GM21529 (cell line): ENCODE measurements around the gene UGT2B17.
"Not testable (repeated sequence)": the region's sequence is repeated elsewhere in the genome, so short reads cannot be mapped to it uniquely, and the experiment has no call there.

Experiments
- ATAC-seq: cut with Tn5 transposase; IDR thresholded peaks from one replicate; pipeline ENCODE4 v1.9.1; 2021; ENCODE audit not compliant: unreplicated experiment

UGT2B17 gene

GRCh38 chr4:68569466-68570121 lies 6.5 kb downstream of the UGT2B17 start:
- ATAC-seq = peak; percentile 14

DNA sequence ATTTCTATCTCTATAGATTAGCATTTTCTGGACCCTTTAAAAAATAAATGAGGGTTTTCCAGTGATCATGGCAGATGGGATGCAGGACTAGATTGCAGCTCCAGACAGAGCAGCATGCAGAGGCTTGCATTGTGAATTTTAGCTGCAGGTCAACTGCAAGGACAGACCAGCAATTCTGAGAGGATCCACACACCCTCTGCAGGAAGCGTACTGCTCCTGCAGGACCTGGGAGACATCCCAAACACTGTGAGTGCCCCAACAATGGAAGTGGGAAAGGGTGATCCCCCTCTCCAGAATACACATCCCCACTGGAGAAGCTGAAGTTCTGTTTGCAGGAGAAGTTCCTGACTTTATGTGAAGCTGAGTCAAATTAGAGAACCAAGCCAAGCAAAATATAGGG lies 7.1 kb downstream of the UGT2B17 start:
- peak; percentile 42 for ATAC-seq

DNA sequence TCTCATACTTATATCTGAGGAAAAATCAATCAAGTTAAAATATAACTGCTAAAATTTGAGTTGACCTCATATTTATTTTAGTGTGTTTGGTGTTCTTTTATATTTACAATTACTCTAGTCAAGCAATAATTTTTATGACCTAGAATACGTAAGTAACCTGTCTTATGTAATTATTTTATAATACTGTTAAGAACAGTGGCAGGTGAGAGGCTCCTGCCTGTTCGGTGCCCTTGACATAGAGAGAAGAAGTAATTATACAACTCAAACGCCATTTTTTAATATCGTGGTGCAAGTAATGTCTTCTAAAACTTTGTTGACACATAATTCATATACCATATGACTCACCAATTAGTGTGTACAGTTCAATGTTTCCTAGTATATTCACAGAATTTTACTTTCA lies 7.6 kb downstream of the UGT2B17 start:
- ATAC-seq = not testable (repeated sequence)

GRCh38 chr4:68566364-68566763 lies 9.8 kb downstream of the UGT2B17 start:
- not testable (repeated sequence) for ATAC-seq

GRCh38 chr4:68565082-68565481 lies 11.0 kb downstream of the UGT2B17 start:
- ATAC-seq = not testable (repeated sequence)

DNA sequence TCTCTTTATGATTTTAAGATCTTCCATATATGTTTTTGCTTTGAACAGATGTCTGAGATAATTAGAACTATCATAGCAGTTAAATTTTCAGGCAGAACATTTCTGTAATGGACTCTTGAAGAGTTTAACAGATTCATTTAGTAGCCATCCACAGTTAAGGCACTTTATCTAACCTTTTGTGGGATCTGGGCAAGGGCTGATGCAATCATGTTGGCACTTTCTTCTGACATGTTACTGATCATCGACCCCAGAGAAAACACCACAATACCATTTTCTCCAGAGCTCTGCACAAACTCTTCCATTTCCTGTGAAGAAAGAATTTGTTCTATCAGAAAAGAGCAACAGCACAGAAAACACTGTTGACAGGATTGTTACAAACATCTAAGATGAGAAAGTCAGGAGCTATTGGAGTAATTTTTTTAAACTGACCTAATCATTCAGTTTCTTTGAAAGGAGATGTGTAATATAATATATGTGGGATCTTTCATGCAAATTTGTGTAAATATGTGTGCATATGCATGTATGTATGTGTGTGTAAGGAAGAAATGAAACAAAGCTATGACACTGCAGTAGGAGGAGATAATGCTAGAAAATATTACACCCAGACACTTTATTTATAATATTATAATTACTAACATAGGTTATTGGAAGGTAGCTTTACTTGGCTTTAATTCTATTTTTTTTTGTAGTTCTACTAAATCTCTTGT lies 15.6 kb downstream of the UGT2B17 start:
- not testable (repeated sequence) for ATAC-seq

GRCh38 chr4:68553830-68554229 lies 22.3 kb downstream of the UGT2B17 start:
- ATAC-seq = peak; percentile 59

- peak; percentile 65 for ATAC-seq
Observed at GRCh38 chr4:68552818-68553811, 23.0 kb downstream of the UGT2B17 start.

DNA sequence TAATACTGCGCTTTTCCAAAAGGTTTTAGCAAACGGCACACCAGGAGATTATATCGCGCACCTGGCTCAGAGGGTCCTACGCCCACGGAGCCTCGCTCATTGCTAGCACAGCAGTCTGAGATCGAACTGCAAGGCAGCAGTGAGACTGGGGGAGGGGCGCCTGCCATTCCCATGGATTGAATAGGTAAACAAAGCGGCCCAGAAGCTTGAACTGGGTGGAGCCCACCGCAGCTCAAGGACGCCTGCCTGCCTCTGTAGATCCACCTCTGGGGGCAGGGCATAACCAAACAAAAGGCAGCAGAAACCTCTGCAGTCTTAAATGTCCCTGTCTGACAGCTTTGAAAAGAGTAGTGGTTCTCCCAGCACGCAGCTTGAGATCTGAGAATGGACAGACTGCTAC lies 33.4 kb downstream of the UGT2B17 start:
- ATAC-seq = not testable (repeated sequence)

GRCh38 chr4:68536375-68536774 lies 39.7 kb downstream of the UGT2B17 start:
- no peak for ATAC-seq

- no peak for ATAC-seq
Observed at GRCh38 chr4:68535974-68536373, 40.1 kb downstream of the UGT2B17 start.

- not testable (repeated sequence) for ATAC-seq
Observed at GRCh38 chr4:68522232-68522631, 53.9 kb downstream of the UGT2B17 start.

DNA sequence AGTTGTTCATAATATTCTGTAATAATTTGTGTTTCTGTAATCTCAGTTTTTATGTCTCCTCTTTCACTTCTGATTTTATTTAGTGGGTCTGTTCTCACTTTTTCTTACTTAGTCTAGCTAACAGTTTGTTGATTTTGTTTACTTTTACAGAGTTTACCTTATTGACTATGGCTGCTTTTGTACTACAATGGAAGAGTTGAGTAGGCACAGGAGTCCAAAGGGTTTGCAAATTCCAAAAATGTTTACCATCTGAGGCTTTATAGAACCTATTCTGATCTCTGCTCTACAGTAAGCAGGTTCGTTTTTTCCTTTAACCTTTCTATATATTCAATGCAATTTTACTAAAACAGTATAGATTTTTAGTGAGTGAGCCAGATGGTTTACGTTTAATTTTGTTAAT lies 55.1 kb downstream of the UGT2B17 start:
- ATAC-seq = no peak

GRCh38 chr4:68518889-68519288 lies 57.2 kb downstream of the UGT2B17 start:
- ATAC-seq = no peak

DNA sequence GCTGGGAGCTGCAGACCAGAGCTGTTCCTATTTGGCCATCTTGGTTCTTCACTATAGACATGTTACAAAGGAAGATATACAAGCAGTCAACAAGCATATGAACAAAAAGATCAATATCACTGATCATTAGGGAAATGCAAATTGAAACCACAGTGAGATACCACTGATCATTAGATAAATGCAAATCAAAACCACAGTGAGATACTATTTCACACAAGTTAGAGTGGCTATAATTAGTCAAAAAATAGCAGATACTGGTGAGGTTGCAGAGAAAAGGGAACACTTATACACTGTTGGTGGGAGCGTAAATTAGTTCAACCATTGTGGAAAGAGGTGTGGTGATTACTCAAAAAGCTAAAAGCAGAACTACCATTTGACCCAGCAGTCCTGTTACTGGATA lies 70.7 kb downstream of the UGT2B17 start:
- ATAC-seq = not testable (repeated sequence)

DNA sequence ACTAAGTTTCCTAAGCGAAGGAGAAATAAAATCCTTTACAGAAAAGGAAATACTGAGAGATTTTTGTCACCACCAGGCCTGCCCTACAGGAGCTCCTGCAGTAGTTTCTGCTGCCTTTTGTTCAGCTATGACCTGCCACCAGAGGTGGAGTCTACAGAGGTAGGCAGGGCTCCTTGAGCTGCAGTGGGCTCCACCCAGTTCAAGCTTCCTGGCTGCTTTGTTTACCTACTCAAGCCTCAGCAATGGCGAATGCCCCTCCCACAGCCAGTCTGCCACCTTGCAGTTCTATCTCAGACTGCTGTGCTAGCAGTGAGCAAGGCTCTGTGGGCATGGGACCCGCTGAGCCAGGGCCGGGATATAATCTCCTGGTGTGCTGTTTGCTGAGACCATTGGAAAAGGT lies 71.3 kb downstream of the UGT2B17 start:
- ATAC-seq = not testable (repeated sequence)

- ATAC-seq = not testable (repeated sequence)
Observed at GRCh38 chr4:68503462-68503861, 72.7 kb downstream of the UGT2B17 start.

DNA sequence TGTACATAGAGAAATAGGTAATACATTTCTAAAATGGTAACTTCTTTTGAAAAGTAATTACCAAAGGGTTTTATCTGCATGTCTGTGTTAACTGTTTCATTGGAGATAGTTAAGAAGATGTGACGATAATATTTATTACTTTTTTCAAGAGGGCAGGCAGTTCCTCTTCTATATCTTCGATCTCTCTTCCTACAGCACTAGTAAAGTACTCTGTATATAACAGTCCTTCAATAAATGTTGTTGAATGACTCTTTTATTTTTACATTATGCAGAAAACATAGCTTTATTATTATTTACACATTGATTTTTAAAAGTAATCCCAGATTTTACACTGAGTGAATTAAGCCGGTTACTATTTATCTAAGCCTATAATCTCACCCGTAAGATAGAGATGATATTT lies 77.1 kb downstream of the UGT2B17 start:
- ATAC-seq = no peak

GRCh38 chr4:68498413-68499007 lies 77.6 kb downstream of the UGT2B17 start:
- peak; percentile 93 for ATAC-seq

DNA sequence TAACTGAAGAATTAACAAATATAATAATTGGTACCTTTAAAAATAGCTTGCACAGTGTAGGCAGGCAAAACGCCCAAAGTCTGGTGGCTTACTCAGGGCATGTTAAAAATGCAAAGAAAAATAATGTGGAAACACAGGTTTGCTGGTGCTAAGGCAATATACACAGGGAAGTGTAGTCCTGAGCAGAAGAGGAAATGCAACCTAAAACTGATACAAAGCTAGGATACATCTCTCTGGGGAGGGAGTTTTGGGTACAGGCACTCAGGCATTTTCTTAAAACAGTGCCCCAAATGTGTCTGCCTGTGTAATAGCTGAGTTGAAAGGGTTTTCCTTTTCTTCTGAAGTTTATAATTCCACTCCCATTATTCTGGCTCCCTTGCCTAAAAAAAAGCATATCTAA lies 81.4 kb downstream of the UGT2B17 start:
- no peak for ATAC-seq
